Activated gamma-delta T cell (primary cell): ENCODE results near the gene LIN9.
"Not testable (repeated sequence)": the region's sequence is repeated elsewhere in the genome, so short reads cannot be mapped to it uniquely, and the experiment has no call there.

Source experiments
- DNase-seq: peaks from one replicate; lab custom pipeline; 2025; lab: John Stamatoyannopoulos, UW

LIN9 gene

DNA sequence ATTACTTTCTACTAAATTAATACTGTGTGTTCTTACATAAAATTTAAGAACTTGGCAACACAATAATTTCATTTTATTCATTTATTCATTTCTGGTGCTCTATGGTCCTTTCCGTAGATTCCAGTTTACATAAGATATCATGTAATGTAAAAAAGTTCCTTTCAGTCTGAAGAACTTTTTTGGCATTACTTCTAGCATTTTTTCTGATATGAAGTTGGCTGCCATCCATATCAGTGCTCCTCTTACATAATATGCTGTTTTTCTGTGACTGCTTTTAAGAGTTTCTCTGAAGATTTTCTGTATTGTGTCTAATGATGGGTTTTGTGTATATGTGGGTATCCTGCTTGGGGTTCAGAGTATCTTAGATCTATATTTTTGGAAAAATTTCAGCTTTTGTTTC lies 34.8 kb downstream of the LIN9 start:
- no peak for DNase-seq

DNA sequence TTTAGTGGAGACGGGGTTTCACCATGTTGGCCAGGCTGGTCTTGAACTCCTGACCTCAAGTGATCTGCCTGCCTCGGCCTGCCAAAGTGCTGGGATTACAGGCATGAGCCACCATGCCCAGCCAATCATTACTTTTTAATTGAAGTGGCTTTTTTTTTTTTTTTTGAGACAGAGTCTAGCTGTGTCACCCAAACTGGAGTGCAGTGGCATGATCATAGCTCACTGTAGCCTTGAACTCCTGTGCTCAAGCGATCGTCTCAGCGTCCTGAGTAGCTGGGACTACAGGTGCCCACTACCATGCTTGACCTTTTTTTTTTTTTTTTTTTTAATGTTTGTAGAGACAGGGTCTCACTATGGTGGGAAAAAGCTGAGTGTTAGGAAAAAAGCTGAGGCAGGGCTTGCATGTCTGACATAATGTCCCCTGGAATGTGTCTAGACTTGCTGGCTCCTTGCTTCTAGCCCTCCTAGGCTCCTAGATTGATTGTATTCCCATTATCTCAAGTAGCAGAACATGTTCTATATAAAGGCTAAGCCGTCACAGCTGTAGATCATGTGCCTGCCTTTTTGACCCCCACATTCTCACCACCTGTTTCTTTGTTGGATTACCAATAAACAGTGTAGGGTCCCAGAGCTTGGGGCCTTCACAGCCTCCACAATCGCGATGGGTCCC lies 36.6 kb downstream of the LIN9 start:
- not testable (repeated sequence) for DNase-seq

DNA sequence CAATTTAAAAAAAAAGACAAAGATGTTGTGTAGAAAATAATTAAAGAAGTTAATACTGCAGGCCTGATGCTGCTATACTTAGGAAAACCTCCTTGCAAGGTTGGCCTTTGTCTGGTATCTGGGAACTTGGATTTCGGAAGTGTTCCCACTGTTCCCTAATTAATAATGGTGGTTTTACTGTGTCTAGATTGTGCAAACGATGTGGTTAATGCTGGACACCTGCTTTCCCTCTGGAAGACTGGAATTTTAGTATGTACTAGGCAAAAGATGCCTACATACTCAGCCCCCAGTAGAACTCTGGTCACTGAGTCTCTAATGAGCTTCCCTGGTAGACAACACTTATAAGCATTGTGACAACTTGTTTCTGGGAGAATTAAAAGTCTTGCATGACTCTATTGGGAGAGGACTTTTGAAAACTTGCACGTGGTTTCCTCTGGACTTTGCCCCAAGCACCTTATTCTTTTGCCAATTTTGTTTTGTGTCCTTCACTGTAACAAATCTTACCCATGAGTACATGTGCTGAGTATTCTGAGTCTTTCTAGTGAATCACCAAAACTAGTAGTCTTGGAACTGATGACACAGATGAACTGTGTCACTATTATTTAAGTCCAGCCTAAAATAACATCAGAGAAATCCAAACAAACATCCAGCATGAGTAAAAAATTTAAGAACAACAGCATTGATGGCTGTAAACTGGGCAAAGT lies 40.4 kb downstream of the LIN9 start:
- no peak for DNase-seq

DNA sequence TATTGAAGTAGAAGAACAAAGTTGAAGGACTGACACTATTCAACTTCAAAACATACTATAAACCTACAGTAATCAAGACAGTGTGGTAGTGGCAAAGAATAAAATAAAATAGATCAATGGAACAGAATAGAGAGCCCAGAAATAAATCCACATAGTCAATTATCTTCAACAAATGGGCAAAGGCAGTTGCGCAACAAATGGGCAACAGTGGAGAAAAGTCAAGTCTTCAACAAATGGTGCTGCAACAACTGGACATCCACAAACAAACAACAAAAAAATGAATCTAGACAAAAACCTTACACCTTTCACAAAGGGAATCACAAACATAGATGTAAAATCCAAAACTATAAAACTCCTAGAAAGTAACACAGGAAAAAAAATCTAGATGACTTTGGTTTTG lies 47.1 kb downstream of the LIN9 start:
- DNase-seq, result no peak

DNA sequence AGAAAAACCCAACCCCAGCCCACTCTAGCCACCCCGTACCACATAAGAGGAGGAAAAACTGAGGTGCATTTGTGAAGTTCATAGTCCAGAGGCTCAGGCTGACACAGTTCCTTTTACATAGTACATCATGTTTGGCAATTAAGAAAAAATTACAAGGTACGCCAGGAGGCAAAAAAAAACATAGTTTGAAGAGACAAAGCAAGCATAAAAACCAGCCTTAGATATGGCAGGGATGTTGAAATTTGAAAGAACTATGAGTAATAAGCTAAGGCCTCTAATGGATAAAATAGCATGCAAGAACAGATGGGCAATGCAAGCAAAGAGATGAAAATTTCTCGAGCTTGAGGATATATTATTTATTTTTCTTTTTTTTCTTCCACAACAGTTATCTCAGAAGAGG lies 53.6 kb downstream of the LIN9 start:
- no peak for DNase-seq

DNA sequence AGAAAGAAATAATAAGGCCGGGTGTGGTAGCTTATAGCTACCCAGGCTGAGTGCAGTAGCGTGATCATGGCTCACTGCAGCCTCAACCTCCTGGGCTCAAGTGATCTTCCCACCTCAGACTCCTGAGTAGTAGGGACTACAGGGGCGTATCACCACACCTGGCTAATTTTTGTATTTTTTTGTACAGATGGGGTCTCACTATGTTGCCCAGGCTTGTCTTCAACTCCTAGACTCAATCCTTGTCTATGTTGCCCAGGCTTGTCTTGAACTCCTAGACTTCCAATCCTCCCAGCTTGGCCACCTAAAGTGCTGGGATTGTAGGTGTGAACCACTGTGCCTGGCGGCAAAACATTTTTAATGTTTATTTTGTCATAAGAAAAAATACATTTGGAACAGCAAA lies 55.0 kb downstream of the LIN9 start:
- no peak for DNase-seq

DNA sequence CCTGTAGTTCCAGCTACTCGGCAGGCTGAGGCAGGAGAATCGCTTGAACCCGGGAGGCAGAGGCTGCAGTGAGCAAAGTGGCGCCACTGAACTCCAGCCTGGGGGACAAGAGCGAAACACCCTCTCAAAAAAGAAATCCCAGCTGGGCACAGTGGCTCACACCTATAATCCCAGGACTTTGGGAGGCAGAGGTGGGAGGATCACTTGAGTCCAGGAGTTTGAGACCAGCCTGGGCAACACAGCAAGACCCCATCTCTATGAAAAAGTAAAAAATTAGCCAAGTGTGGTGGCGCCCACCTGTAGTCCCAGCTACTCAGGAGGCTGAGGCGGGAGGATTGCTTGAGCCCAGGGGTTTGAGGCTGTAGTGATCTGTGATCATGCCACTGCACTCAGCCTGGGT lies 56.1 kb downstream of the LIN9 start:
- not testable (repeated sequence) for DNase-seq

DNA sequence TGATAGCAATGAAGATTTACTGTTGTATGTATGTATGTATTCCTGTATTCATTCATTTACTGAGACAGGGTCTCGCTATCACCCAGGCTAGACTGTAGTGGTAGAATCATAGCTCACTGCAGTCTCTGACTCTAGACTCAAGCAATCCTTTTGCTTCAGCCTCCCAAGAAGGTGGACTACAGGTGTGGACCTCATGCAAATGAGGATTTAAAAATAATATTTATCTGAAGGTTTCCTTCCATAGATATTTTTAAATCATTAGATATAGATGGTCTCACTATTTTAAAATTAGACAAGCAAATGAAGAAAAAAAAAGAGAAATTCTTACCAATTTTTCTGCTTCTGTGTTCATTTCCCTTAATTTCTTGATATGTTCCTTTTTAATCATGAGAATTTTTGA lies 58.5 kb downstream of the LIN9 start:
- no peak for DNase-seq

DNA sequence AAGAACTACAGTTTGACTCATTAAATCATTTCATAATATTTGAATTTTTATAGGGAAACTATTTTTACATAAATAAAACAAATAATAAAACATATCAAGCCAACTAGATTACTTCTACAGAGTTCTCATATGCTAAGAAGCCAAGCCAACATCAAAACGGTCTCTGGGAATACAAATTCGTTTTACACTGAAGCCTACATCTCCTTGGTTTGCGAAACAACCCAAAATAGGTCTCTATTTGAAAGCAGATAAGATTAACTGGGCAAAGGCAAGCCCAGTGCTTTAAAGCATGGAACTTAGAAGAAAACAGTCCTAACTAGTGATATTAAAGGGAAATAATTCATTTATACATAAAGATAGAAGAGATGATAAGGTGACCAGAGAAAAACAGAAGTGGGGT lies 60.2 kb downstream of the LIN9 start:
- no peak for DNase-seq

DNA sequence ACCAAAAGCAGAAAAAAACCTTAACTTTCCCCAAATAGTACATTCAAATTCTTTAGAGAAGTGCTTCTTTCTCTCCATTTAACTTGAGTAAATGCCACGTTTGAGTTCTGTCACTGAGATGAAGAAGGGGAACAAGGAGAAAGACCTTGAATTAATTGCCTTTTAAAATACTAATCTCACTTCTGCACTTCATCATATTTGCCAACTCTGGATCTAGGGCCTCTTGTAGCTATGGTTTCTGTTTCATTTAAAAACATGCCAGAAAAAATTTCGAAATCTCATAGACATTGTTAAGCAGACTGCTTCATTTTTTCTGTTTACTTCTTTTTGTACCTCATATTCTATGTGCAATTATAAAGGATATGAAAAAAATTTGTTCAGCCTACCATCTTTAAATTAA lies 60.9 kb downstream of the LIN9 start:
- no peak for DNase-seq

DNA sequence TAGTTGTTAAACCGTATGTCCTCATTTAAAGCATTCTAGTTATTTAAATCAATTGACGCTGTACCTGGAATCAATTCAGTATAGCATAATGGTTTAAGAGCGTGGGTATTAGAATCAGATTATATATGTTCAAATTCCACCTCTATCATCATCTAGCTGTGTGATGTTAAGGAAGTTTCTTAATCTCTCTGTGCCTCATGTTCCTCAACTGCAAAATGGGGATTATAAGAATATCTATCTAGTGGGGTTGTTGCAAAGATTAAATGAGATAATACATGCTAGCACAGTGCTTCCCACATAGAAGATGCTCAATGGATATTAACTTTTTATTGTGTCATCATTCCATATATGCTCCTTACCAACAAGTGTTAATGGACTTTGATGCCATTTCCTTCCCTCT lies 69.5 kb downstream of the LIN9 start:
- DNase-seq, result no peak

DNA sequence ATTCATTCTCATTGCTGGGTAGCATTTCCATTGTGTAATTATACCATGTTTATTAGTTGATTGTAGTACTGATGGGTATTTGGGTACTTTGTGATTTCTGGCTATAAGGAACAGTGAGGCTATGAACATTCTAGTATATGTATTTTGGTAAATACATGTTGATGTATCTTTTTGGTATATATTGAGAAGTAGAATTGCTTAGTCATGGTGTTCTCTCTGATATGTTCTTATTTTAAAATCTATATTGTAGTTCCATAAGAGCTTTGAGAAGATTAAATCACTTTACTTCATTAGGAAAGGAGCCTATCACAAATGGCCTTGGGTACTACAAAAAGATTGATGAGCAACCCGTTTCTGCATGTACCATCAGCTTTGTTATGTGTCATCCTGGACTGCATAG lies 72.1 kb downstream of the LIN9 start:
- no peak for DNase-seq

DNA sequence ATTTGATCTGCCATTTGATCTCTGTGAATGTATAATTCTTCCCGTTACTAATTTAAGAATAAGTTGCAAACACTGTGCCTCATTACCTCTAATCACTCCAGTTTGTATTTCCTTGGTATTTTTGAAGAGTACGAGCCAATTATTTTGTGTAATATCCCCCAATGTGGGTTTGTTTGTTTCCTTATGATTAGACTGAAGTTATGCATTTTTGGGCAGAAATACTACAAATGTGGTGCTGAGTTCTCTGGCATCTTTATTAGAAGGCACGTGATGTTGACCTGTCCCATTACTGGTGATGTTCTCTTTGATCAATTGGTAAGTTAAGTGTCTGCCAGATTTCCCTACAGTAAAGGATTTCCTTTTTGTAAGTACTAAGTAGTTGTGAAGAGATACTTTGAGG lies 75.2 kb downstream of the LIN9 start:
- no peak for DNase-seq

DNA sequence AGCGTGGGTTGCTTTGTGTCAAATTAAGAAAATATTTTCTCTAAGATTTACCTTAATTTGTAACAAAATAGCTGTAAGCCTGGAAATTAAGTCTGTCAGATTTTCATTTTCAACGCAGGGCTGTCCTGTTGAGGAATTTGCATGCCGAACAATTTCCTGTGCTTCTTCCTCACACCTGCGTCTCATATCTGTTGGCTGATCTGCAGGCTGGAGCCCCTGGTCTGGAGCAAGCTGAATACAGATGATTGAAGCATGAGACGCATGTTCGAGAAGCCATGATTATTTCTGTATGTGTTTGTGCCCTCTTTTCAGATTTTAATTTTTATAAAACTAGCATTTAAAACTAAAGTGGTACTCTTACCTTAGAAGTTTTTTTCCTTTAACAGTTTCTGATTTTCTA lies 75.7 kb downstream of the LIN9 start:
- no peak for DNase-seq

DNA sequence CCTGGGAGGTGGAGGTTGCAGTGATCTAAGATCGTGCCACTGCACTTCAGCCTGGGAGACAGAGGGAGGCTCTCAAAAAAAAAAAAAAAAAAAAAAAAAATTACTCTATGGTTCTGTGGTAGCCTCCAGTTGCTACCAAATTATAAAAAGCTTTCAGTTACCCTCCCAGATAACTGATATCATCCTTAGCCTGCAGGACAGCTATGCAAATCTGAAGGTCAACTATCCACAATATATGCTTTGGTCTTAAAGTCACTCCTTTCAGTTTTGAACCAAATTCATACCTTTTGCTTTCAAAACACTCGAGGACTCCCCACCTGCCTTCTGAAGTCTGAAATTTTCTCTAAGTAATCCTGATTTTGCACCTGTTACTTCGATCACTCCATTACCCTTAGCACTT lies 82.4 kb downstream of the LIN9 start:
- DNase-seq, result no peak

DNA sequence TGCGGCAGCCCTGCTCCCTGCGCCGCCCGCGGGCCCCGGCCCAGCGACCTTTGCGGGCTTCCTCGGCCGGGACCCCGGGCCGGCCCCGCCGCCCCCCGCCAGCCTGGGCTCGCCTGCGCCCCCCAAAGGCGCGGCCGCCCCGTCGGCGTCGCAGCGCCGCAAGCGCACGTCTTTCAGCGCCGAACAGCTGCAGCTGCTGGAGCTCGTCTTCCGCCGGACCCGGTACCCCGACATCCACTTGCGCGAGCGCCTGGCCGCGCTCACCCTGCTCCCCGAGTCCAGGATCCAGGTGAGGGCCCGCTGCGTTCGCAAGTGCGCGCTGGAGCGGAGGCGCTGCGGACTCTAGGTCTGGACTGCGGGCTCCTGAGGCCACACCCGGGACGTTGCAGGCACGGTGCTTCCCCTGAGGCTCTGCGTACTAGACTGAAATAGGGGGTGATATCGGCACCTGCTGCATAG lies 85.1 kb downstream of the LIN9 start:
- DNase-seq, result no peak

DNA sequence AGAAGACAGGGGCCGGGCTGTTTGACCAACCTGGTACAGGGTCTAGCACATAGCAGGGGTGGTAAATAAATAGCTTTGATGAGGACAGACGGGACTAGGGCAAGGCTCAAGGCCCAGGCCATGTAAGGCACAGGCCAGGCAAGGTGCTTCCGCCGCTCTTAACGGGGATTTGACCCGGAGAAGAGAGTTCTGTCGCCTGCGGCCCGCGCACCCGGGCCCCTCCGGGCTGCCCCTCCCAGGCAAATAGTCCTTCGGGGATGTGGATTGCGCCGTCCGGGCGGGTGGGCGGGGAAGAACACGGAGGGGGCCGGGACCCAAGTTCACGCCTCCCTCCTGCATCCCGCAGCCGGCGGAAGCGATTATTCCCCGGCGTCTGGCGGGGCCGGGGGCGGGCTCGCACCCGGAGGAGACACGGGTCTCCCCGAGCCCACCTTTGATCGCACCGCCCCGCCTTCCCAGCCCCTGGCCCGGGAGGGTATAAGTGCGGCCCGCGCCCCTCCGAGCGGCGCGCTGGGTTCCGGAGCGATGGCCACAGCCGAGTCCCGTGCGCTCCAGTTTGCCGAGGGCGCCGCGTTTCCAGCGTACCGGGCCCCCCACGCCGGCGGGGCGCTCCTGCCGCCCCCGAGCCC lies 85.7 kb downstream of the LIN9 start, which contains the start of gene MIXL1:
TSS of gene MIXL1 (plus strand) at position 508 of the 629 bp plus-strand sequence. CDS start at position 526, 18 bp downstream.
- no peak for DNase-seq

DNA sequence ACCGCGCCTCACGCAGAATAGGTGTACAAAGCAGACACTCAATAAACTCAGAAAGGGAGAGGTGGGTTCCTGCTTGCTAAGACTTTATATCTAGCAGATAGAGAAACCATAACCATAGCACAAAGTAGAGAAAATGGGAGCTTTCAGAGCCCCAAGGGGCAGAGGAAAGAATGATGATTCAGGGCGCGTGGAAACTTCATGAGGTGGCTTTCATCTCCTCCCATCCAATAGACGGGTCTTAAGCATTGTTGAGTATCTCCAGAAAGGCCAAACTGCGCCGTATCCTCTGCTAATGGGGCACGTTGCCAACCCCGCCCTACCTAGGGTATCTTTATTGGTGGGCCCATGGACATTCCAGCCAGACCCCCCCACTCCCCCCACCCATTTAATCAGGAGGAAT lies 86.3 kb downstream of the LIN9 start:
- DNase-seq, result no peak

DNA sequence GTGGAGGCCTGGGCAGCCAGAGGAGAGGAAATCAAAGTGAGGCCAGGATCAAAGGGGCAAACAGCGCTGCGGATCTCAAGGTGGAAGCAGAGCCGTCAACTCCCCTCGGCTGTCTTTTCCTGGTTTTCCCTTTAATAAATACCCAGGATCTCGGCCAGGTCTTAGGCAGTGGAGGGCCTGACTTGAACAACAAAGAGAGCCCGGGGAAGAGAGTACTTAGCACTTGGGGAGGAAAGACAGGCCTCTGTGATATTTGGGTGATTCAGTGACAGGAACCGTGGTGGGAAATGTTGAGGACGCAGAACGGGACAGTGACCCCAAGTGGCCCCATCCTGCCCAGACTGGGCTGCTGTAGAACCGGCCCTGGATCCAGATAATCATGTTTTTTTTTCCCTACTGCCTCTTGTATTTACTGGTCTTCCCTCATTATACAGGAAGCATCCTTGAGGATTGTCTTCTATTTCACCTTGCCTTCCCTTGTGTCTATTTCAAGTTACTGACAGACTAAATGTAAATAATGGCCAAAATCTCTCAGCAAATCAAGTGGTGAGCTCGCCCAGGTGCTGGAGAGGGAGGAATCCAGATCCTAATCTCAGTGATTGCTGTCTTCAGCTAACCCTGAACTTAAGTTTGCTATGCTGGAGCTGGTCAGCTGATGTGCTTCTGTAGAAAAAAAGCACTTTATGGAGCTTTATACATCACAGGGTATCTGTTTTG lies 88.3 kb downstream of the LIN9 start:
- DNase-seq, result no peak

DNA sequence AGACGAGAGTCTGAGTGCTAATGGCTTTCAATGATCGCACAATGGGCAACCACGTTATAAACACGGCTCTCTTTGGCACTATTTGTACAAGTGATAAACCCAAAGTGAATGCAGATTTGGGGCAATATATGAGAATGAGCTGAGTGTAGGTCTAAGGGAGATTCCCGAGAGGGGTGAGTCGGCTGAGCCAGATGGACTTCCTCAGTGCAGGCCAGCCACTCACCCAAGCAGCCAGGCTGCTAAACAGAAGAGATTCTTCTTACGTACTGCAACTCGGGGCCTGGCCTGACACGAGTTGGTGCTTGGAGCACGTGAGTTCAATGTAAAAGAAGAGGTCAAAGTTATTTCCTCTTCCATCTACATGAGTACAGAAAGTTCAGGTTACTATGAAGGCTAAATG lies 91.7 kb downstream of the LIN9 start:
- no peak for DNase-seq

DNA sequence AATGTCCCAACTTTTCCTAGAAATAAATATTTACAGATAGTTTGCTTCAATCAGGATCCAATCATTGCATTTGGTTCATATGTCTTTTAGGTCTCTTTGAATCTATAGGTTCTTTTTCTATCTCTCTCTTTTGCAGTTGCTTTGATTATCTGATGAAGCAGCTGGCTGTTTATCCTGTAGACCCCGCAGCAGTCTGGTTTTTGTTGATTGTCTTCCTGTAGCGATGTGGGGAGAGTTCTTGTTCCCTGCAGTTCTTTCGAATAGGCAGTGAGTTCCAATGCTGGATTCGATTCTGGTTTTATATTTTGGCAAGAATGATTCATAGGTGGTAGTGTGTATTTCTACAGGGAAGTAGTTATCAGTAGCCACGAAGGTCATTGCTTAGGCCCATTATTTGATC lies 92.9 kb downstream of the LIN9 start:
- DNase-seq, result no peak

DNA sequence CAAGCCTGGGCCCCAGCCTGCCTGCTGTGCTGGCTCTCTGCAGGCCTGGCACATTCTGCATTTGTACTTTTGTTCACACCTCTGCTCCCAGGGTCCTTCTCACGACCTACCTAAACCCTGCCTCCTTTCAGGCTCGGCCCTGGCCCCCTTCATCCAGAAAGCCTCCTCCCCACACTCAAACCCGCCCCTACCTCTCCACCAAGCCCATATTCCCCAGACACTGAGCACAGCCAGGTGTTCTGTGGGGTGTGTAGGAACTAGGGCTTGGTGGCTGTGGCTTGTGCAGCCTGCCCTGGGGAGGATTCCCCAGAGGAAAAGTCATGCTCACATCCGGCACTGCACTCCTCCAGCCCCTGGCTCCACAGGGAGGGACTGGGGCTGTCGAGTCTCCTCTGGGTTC lies 93.7 kb downstream of the LIN9 start:
- DNase-seq, result no peak

DNA sequence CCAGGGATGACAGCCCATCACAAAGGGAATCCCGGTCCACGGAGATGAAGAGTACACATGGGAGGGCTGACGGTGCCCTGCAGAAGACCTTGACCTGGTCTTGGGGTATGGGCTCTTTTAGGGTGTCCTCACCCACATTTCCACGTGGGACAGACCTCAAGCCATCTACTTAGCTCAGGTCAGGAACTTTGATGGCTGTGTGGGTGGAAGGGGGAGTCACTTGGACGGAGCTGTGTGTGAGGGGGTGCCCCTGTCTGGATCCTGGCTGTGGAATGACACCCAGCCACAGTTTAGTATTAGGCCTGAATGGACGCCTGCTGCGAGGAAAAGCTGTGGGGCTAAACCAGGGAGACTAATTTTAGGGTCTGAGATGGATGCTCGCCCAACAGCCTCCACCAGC lies 96.4 kb downstream of the LIN9 start:
- no peak for DNase-seq
